T-helper 17 cell (primary cell): ENCODE measurements around the gene FBP1. TPM values are rescaled to one million over a fixed set of nuclear protein-coding genes. Genes with fewer than 3 reads are reported as not detected.

Experiments
- total RNA-seq, 4 donors: library from RNA in 2 of 4; stranded (reverse) in 2 of 4; gene quantifications; one replicate each; pipeline ENCODE4 v1.2.3 and lab custom pipeline; 2022 to 2026

Gene FBP1
- total RNA-seq, 2 donors from 2014 or later, result 3.7 to 5.1 TPM

Other genes with a start within 250 kb of the FBP1 start
- not detected for gene PCAT7, start 84.4 kb downstream of the FBP1 start, total RNA-seq
- not detected for gene FBP2, start 45.7 kb downstream of the FBP1 start, total RNA-seq
- 10 to 100 TPM; 12.4 to 12.9 TPM for gene AOPEP, start 87.2 kb upstream of the FBP1 start, total RNA-seq